ENCODE measurements around the gene UNC13C.

- no peak for TF ChIP-seq CTCF (tag by site-specific recombination; IDR thresholded peaks at IDR 0.05)
- TF ChIP-seq MYNN (tag by site-specific recombination; IDR thresholded peaks at IDR 0.05; ENCODE audit: borderline replicate concordance), result no peak
- no peak for TF ChIP-seq ZBTB44 (tag by site-specific recombination; IDR thresholded peaks at IDR 0.05)
Measured at GRCh38 chr15:53974121-53974520, 4.1 kb upstream of the UNC13C start.

Data from HEK293 (cell line).